Mesendoderm (in vitro differentiated cells): Measurements from ENCODE around the gene C11orf21.

ENCODE experiments used
- DNase-seq: peaks from one replicate; pipeline ENCODE4 v3.0.0; 2013
- H2AK5ac ChIP-seq: 2 replicates; pipeline ENCODE4 v1.6.1; 2013; ENCODE audit warnings: low read length, inconsistent platforms
- H2BK120ac ChIP-seq: 2 replicates; pipeline ENCODE4 v1.6.1; 2013; ENCODE audit warnings: low read depth, mild to moderate bottlenecking, low read length, moderate library complexity, mixed read lengths
- H2BK15ac ChIP-seq: replicated peaks from 2 replicates; pipeline ENCODE4 v1.6.1; 2013; ENCODE audit warnings: low read depth, mild to moderate bottlenecking, moderate library complexity
- H2BK5ac ChIP-seq: 2 replicates; pipeline ENCODE4 v1.6.1; 2013; ENCODE audit warnings: low read length, inconsistent platforms
- H3K18ac ChIP-seq: 2 replicates; pipeline ENCODE4 v1.6.1; 2013; ENCODE audit warnings: mild to moderate bottlenecking, low read length, mixed read lengths
- H3K23ac ChIP-seq: one replicate; pipeline ENCODE4 v1.6.1; 2013; ENCODE audit warnings: low read length
- H3K27ac ChIP-seq: 2 replicates; pipeline ENCODE4 v1.5.1; 2013; ENCODE audit warnings: low read depth, mild to moderate bottlenecking, inconsistent platforms, low read length, moderate library complexity
- H3K27me3 ChIP-seq: 2 replicates; pipeline ENCODE4 v1.6.1; 2013; ENCODE audit warnings: low read length, control low read depth, mild to moderate bottlenecking, inconsistent platforms; ENCODE audit not compliant: insufficient read depth, poor library complexity
- H3K36me3 ChIP-seq: 2 replicates; pipeline ENCODE4 v1.6.1; 2013; ENCODE audit warnings: low read length, inconsistent platforms; ENCODE audit not compliant: control insufficient read depth, insufficient read depth
- H3K4ac ChIP-seq: one replicate; pipeline ENCODE4 v1.6.1; 2013; ENCODE audit warnings: low read depth, mild to moderate bottlenecking, low read length, moderate library complexity
- H3K4me1 ChIP-seq: 2 replicates; pipeline ENCODE4 v1.6.1; 2013; ENCODE audit warnings: low read depth, low read length, inconsistent platforms; ENCODE audit not compliant: control insufficient read depth
- H3K4me2 ChIP-seq: 2 replicates; pipeline ENCODE4 v1.6.1; 2013; ENCODE audit warnings: low read length
- H3K4me3 ChIP-seq: 2 replicates; pipeline ENCODE4 v1.5.1; 2013; ENCODE audit warnings: mild to moderate bottlenecking, low read length
- H3K56ac ChIP-seq: one replicate; pipeline ENCODE4 v1.6.1; 2013; ENCODE audit warnings: low read length
- H3K79me1 ChIP-seq: 2 replicates; pipeline ENCODE4 v1.6.1; 2013; ENCODE audit warnings: low read length, inconsistent platforms
- H3K79me2 ChIP-seq: 2 replicates; pipeline ENCODE4 v1.6.1; 2013; ENCODE audit warnings: mild to moderate bottlenecking, low read length; ENCODE audit not compliant: control insufficient read depth, insufficient read depth
- H3K9ac ChIP-seq: 2 replicates; pipeline ENCODE4 v1.6.1; 2013; ENCODE audit warnings: low read length, inconsistent platforms
- H4K5ac ChIP-seq: one replicate; pipeline ENCODE4 v1.6.1; 2013; ENCODE audit warnings: low read length
- H4K8ac ChIP-seq: one replicate; pipeline ENCODE4 v1.6.1; 2013; ENCODE audit warnings: low read depth, mild to moderate bottlenecking, control low read depth, low read length, moderate library complexity
- WGBS: extraction: QIAGEN DNeasy Blood & Tissue Kit; methylation state at CpG from one replicate; pipeline ENCODE4 v1.1.7; 2013; ENCODE audit warnings: low lambda C conversion rate, missing lambda C conversion rate; ENCODE audit not compliant: insufficient coverage; ENCODE audit errors: extremely low coverage; 5-methylcytosine and 5-hydroxymethylcytosine counted together

The C11orf21 gene

GRCh38 chr11:2293984-2294925, 7.5 kb downstream of the C11orf21 start:
- no CpG with 5 or more reads among the region's 27 CpGs for WGBS
- Histone ChIP-seq H3K79me1 (no peaks in the 10 kb centered on the region), H4K5ac (no peak overlapping the region), H3K56ac (no peak overlapping the region), H3K36me3 (no peaks in the 10 kb centered on the region), H2AK5ac (no peak overlapping the region), H3K23ac (no peak overlapping the region), H3K27ac (no peak overlapping the region), H2BK15ac (no peak overlapping the region), H3K4me2 (no peak overlapping the region), H4K8ac (no peak overlapping the region), H3K9ac (no peak overlapping the region), H2BK120ac (no peak overlapping the region), H3K4ac (no peak overlapping the region), H3K79me2 (no peaks in the 10 kb centered on the region), H3K4me3 (no peak overlapping the region), H3K18ac (no peak overlapping the region), H3K4me1 (no peaks in the 10 kb centered on the region), H2BK5ac (no peak overlapping the region), H3K27me3 (no peaks in the 10 kb centered on the region)
- DNase-seq, result no peak

GRCh38 chr11:2293531-2293971, 8.2 kb downstream of the C11orf21 start:
- Histone ChIP-seq H3K56ac (no peak overlapping the region), H3K9ac (no peak overlapping the region), H3K27ac (no peak overlapping the region), H3K27me3 (no peaks in the 10 kb centered on the region), H3K23ac (no peak overlapping the region), H3K4me3 (no peak overlapping the region), H3K18ac (no peak overlapping the region), H2BK15ac (no peak overlapping the region), H3K36me3 (no peaks in the 10 kb centered on the region), H3K4ac (no peak overlapping the region), H3K79me1 (no peaks in the 10 kb centered on the region), H3K4me2 (no peak overlapping the region), H3K79me2 (no peaks in the 10 kb centered on the region), H2BK120ac (no peak overlapping the region), H2BK5ac (no peak overlapping the region), H4K5ac (no peak overlapping the region), H4K8ac (no peak overlapping the region), H2AK5ac (no peak overlapping the region), H3K4me1 (no peaks in the 10 kb centered on the region)
- no CpG with 5 or more reads among the region's 20 CpGs for WGBS
- DNase-seq, result no peak

GRCh38 chr11:2290351-2290841, 11.3 kb downstream of the C11orf21 start:
- Histone ChIP-seq H3K4me2 (no peak overlapping the region), H2BK120ac (no peak overlapping the region), H2AK5ac (no peak overlapping the region), H3K18ac (no peak overlapping the region), H3K79me2 (no peaks in the 10 kb centered on the region), H3K23ac (no peak overlapping the region), H4K8ac (no peak overlapping the region), H4K5ac (no peak overlapping the region), H3K27me3 (no peaks in the 10 kb centered on the region), H2BK15ac (no peak overlapping the region), H3K4ac (no peak overlapping the region), H3K79me1 (no peaks in the 10 kb centered on the region), H3K36me3 (no peaks in the 10 kb centered on the region), H3K27ac (no peak overlapping the region), H3K9ac (no peak overlapping the region), H3K4me3 (no peak overlapping the region), H2BK5ac (no peak overlapping the region), H3K4me1 (no peaks in the 10 kb centered on the region), H3K56ac (no peak overlapping the region)
- DNase-seq, result no peak
- no CpG with 5 or more reads among the region's 10 CpGs for WGBS

DNA sequence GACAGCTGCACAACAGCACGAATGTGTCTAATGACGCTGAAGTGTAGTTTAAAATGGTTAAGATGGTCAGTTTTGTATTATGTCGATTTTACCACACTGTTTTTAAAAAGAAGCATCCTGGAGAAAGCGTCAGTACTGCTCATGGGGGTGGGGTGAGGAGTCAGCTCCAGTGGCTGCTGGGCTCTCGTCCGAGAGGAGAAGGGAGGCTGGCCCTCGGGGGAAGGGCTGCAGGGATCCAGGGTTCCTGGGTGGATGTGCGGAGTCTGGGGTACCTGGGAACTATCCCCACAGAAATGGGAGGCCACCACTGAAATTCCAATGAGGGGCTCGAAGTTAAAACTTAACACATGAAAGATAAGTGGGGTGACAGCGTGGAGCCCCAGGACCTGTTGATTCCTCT, 11.9 kb downstream of the C11orf21 start:
- Histone ChIP-seq H4K5ac (no peak overlapping the region), H3K79me2 (no peaks in the 10 kb centered on the region), H3K23ac (no peak overlapping the region), H4K8ac (no peak overlapping the region), H2AK5ac (no peak overlapping the region), H3K4me3 (no peak overlapping the region), H3K4me2 (no peak overlapping the region), H2BK15ac (no peak overlapping the region), H2BK5ac (no peak overlapping the region), H3K56ac (no peak overlapping the region), H2BK120ac (no peak overlapping the region), H3K27ac (no peak overlapping the region), H3K4me1 (no peaks in the 10 kb centered on the region), H3K9ac (no peak overlapping the region), H3K27me3 (no peaks in the 10 kb centered on the region), H3K18ac (no peak overlapping the region), H3K36me3 (no peaks in the 10 kb centered on the region), H3K79me1 (no peaks in the 10 kb centered on the region), H3K4ac (no peak overlapping the region)
- DNase-seq, result no peak
- WGBS, result no CpG with 5 or more reads among the region's 10 CpGs

DNA sequence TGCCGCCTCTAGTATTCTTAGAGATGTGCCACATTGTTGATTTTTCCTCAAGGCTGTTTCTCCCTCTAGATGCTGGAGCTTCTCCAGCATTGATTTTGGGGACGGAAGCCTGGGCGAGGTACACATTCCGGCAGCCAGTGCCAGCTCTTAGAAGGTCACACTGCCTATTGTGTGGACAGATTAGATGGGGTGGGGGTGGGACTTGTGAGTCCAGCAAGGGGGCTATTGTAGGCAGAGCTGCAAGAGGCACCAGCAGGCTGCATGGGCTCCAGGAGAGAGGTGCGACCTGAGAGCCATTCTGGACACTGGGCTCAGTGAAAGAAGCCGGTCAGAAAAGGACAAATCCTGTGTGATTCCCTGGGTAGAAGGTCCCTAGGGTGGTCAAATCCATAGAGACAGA, 12.4 kb downstream of the C11orf21 start:
- H3K9ac ChIP-seq, result no peak overlapping the region
- DNase-seq, result no peak
- H3K4me2 ChIP-seq, result no peak overlapping the region
- H2AK5ac ChIP-seq, result no peak overlapping the region
- no peak overlapping the region for H3K23ac ChIP-seq
- no peaks in the 10 kb centered on the region for H3K27me3 ChIP-seq
- no peak overlapping the region for H3K56ac ChIP-seq
- H3K79me1 ChIP-seq, result no peaks in the 10 kb centered on the region
- no peak overlapping the region for H3K27ac ChIP-seq
- no peaks in the 10 kb centered on the region for H3K4me1 ChIP-seq
- no peak overlapping the region for H2BK15ac ChIP-seq
- H3K4ac ChIP-seq, result no peak overlapping the region
- H2BK5ac ChIP-seq, result no peak overlapping the region
- no peaks in the 10 kb centered on the region for H3K36me3 ChIP-seq
- no peak overlapping the region for H4K5ac ChIP-seq
- no peak overlapping the region for H3K4me3 ChIP-seq
- no peaks in the 10 kb centered on the region for H3K79me2 ChIP-seq
- no peak overlapping the region for H2BK120ac ChIP-seq
- WGBS, result no CpG with 5 or more reads among the region's 6 CpGs
- H4K8ac ChIP-seq, result no peak overlapping the region
- H3K18ac ChIP-seq, result no peak overlapping the region
